K562 (cell line): Measurements from ENCODE around the gene POU2AF3. TPM values are rescaled to one million over a fixed set of nuclear protein-coding genes. Genes with fewer than 3 reads are reported as not detected.

Source experiments
- ATAC-seq: fragments of 200-7000 bp; cut with Tn5 transposase; 3 replicates; pipeline ENCODE4 v1.9.1; 2020; ENCODE audit warnings: moderate library complexity
- BruUV-seq: library from RNA; stranded (reverse); fragments of 400-500 nt; replicated peaks from 2 replicates; lab custom pipeline; 2021; lab: Mats Ljungman, UMichigan
- CTCF ChIA-PET: fragments of 300-600 bp; formaldehyde crosslinking; extraction: SDS; loops from one replicate; lab custom pipeline; 2021; ENCODE audit warnings: low intra/inter-chr PET ratio; lab: Yijun Ruan, JAX
- POLR2A ChIA-PET: fragments of 300-600, 350-650 bp; sonication (Branson Sonifier 250); formaldehyde crosslinking; extraction: SDS; loops from one replicate; lab custom pipeline; 2021; ENCODE audit warnings: antibody characterized with exemption, inconsistent platforms; lab: Yijun Ruan, JAX
- DNase-seq, 4 experiments: peaks; one replicate each; pipeline versions ENCODE4 v3.0.0 to v3.0.0-alpha.2; 2011 to 2018; ENCODE audit warnings: low spot score in 3 of 4, mixed read lengths in 3 of 4; ENCODE audit errors: extremely low read depth in 1 of 4
- FAIRE-seq: peaks from 2 replicates; lab custom pipeline; 2011; peaks lifted over from hg19 to GRCh38; lab: Jason Lieb, UNC
- H2AFZ ChIP-seq: 2 replicates; pipeline ENCODE4 v1.6.0; 2011; ENCODE audit warnings: low read depth, low read length, control low read depth, inconsistent platforms
- H3K27ac ChIP-seq: fragments of 200-600 bp; 3 replicates; pipeline ENCODE4 v1.8.0; 2011; ENCODE audit warnings: low read depth, mild to moderate bottlenecking, control low read depth, inconsistent platforms, low read length, moderate library complexity, mixed read lengths; ENCODE audit errors: extremely low read depth
- H3K27me3 ChIP-seq, 2 experiments: fragments of 300-600 bp in 1 of 2; 2 replicates in 1 of 2; 3 replicates in 1 of 2; pipeline versions ENCODE4 v1.6.0 to v1.8.0; 2011; ENCODE audit warnings: inconsistent platforms in 2 of 2, low read length in 2 of 2, mild to moderate bottlenecking in 1 of 2, mixed read lengths in 1 of 2, moderate library complexity in 1 of 2; ENCODE audit not compliant: control insufficient read depth in 2 of 2, insufficient read depth in 2 of 2
- H3K36me3 ChIP-seq: fragments of 300-600 bp; 3 replicates; pipeline ENCODE4 v1.8.0; 2011; ENCODE audit warnings: mild to moderate bottlenecking, low read length, inconsistent platforms; ENCODE audit not compliant: control insufficient read depth, insufficient read depth
- H3K4me1 ChIP-seq, 2 experiments: fragments of 200-600 bp in 1 of 2; replicated peaks in 1 of 2; 2 replicates in 1 of 2; 3 replicates in 1 of 2; pipeline versions ENCODE4 v1.5.1 to v1.8.0; 2011; ENCODE audit warnings: inconsistent platforms in 2 of 2, low read length in 2 of 2, mild to moderate bottlenecking in 1 of 2, mixed read lengths in 1 of 2, moderate library complexity in 1 of 2; ENCODE audit not compliant: control insufficient read depth in 2 of 2, insufficient read depth in 2 of 2
- H3K4me2 ChIP-seq: 2 replicates; pipeline ENCODE4 v1.6.1; 2011; ENCODE audit warnings: low read length, control low read depth, inconsistent platforms, mixed read lengths; ENCODE audit not compliant: insufficient read depth
- H3K4me3 ChIP-seq: fragments of 200-600 bp; sonication (generic), shearing (Covaris generic); 2 replicates; pipeline ENCODE4 v1.5.1; 2016; ENCODE audit warnings: control low read depth, inconsistent platforms
- H3K79me2 ChIP-seq: fragments of 200-600 bp; 3 replicates; pipeline ENCODE4 v1.8.0; 2011; ENCODE audit warnings: low read length, inconsistent platforms; ENCODE audit not compliant: control insufficient read depth, insufficient read depth
- H3K9ac ChIP-seq, 2 experiments: 2 replicates each; pipeline versions ENCODE4 v1.6.0 to v1.6.1; 2011; ENCODE audit warnings: low read depth in 2 of 2, low read length in 2 of 2, control low read depth in 1 of 2, inconsistent platforms in 1 of 2, mild to moderate bottlenecking in 1 of 2, mixed read lengths in 1 of 2; ENCODE audit not compliant: insufficient read depth in 1 of 2
- H3K9me1 ChIP-seq: one replicate; pipeline ENCODE4 v1.6.0; 2011; ENCODE audit warnings: inconsistent platforms, mild to moderate bottlenecking, low read length, moderate library complexity; ENCODE audit not compliant: control insufficient read depth, insufficient read depth
- H3K9me3 ChIP-seq: replicated peaks from 2 replicates; pipeline ENCODE4 v1.5.1; 2011; ENCODE audit warnings: low read depth, low read length, inconsistent platforms; ENCODE audit not compliant: control insufficient read depth, insufficient read depth
- H4K20me1 ChIP-seq: replicated peaks from 2 replicates; pipeline ENCODE4 v1.6.1; 2011; ENCODE audit warnings: low read length, inconsistent platforms, mixed read lengths; ENCODE audit not compliant: control insufficient read depth, insufficient read depth
- FOXP4 ChIP-seq: sonication (generic); formaldehyde crosslinking; IDR thresholded peaks from 2 replicates; pipeline ENCODE4 v1.8.0; 2022; ENCODE audit warnings: mild to moderate bottlenecking, missing genetic modification reagents, borderline replicate concordance
- MAZ ChIP-seq, 2 experiments: fragments of 450-650 bp in 1 of 2; sonication (generic) in 1 of 2; formaldehyde crosslinking; IDR thresholded peaks in 1 of 2; conservative IDR thresholded peaks in 1 of 2; 2 replicates each; pipeline versions ENCODE4 v1.4.0 to v1.5.0; 2020; ENCODE audit warnings: mild to moderate bottlenecking in 1 of 2, missing genetic modification reagents in 1 of 2
- SETDB1 ChIP-seq: IDR thresholded peaks from one replicate; pipeline ENCODE4 v1.6.1; 2012; ENCODE audit warnings: low read length, control low read depth, inconsistent platforms
- SMARCB1 ChIP-seq: IDR thresholded peaks from 2 replicates; pipeline ENCODE4 v1.6.1; 2011; ENCODE audit warnings: improper control_type of control experiment, low read depth; ENCODE audit not compliant: insufficient read length
- ZNF57 ChIP-seq: fragments of 450-650 bp; formaldehyde crosslinking; IDR thresholded peaks from 2 replicates; pipeline ENCODE4 v1.4.0; 2020; ENCODE audit warnings: mild to moderate bottlenecking, moderate library complexity
- WGBS: fragments of 100-300 bp; shearing (Covaris generic); methylation state at CpG from one replicate; pipeline ENCODE4 v1.1.6; 2016; ENCODE audit warnings: low coverage, mixed read lengths; ENCODE audit not compliant: insufficient coverage; ENCODE audit errors: missing lambda C conversion rate; 5-methylcytosine and 5-hydroxymethylcytosine counted together
- in situ Hi-C: fragments of 300-500 bp; cut with MboI; formaldehyde crosslinking; loops from 4 replicates; pipeline ENCODE4 v1.15.0; 2018; ENCODE audit warnings: inconsistent platforms, mixed read lengths
- intact Hi-C: fragments of 100-400 bp; cut with micrococcal nuclease; formaldehyde crosslinking; loops from 2 replicates; pipeline ENCODE4 v1.14.2; 2022
- polyA plus RNA-seq, 8 experiments: library from polyadenylated mRNA; depleted of rRNA in 4 of 8; stranded (reverse) in 5 of 8; unstranded in 3 of 8; fragments of >200 nt; fragmentation: Nextera tagmentation in 2 of 8; fragmentation: Illumina TruSeq in 1 of 8; extraction: Ambion mirVana in 2 of 8; extraction: Trizol in 1 of 8; gene quantifications; 2 replicates each; pipeline versions ENCODE4 v1.2.1 to v1.2.3, GENCODE V29; 2011 to 2014; ENCODE audit warnings: inconsistent platforms in 1 of 8, missing spikeins in 1 of 8
- total RNA-seq, 7 experiments: library from RNA; depleted of rRNA in 6 of 7; stranded (reverse); fragments of >200 nt in 6 of 7; fragmentation: Illumina TruSeq in 2 of 7; extraction: Trizol in 2 of 7; gene quantifications; 2 replicates each; pipeline versions ENCODE4 v1.2.1 to v1.2.3, GENCODE V29; 2011 to 2021; ENCODE audit warnings: low replicate concordance in 1 of 7
- TF ChIP-seq, protein P1 (sequence below): sonication (generic); formaldehyde crosslinking; IDR thresholded peaks from 2 replicates; pipeline ENCODE4 v1.8.1; 2023; ENCODE audit warnings: mild to moderate bottlenecking, missing genetic modification reagents

POU2AF3 gene
- total and polyA plus RNA-seq, 9 of the 15 experiments (the other 6 are each of a cell fraction or from before 2014, with no cell fraction given): not detected

DNA sequence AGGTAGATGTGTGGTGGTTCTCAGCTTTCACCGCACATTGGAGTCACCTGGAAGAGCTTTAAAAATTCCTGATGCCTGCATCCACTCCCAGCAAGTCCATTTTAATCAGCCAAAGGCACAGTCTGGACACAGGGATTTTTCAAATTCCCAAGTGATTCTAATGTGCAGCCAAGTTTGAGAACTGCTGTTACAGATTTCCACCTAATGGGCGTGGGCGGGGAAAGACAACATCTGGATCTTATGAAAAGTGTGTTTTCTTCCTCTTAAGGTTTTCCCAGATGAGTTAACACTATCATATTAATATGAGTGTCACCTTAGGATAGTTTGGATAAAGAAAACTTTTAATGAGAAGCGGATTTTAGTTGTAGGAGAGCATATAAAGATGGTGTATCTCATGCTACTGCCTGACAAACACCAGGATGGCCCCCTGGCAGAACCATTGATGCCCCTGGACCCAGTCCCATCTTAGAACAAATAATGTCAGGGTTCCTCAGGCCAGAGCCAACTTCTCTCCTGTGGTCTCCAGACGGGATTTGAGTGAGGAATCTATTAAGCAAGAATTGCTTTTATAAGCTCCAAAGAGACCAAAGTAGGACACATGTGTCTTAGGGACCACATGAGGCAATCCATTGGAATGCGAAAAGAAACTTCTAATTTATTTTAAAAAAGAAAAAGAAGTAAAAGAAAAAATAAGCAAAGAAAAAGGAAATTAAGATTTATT lies 48.8 kb downstream of the POU2AF3 start:
- TF ChIP-seq ZNF57: no peak
- TF ChIP-seq, all 486 proteins: peak for 0
- CTCF ChIA-PET: no interaction called here
- no peak overlapping the region for H3K27ac ChIP-seq
- DNase-seq (no peak), ATAC-seq (no peak), FAIRE-seq (no peak)
- in situ Hi-C loops (no loop called here), intact Hi-C loops (no loop called here)
- no peaks in the 10 kb centered on the region for H3K4me1 ChIP-seq
- H3K4me3 ChIP-seq: no peak overlapping the region
- BruUV-seq: no TSS peak
- POLR2A ChIA-PET: no interaction called here
- 2% methylated on average over 6 of the region's 6 CpGs for WGBS
- no peaks in the 10 kb centered on the region for H3K36me3 ChIP-seq
- no peak overlapping the region for H3K4me2 ChIP-seq
- no peaks in the 10 kb centered on the region for H3K9me1 ChIP-seq
- H3K79me2 ChIP-seq: no peaks in the 10 kb centered on the region
- H2AFZ ChIP-seq: no peak overlapping the region
- no peak overlapping the region for H3K9ac ChIP-seq
- no peaks in the 10 kb centered on the region for H3K27me3 ChIP-seq
- no peaks in the 10 kb centered on the region for H3K9me3 ChIP-seq
- no peaks in the 10 kb centered on the region for H4K20me1 ChIP-seq

GRCh38 chr11:111347723-111348115 lies 49.4 kb downstream of the POU2AF3 start:
- H3K79me2 ChIP-seq: no peaks in the 10 kb centered on the region
- no peak for DNase-seq
- in situ Hi-C loops (no loop called here), intact Hi-C loops (no loop called here)
- H3K4me3 ChIP-seq: no peak overlapping the region
- H3K9me1 ChIP-seq: no peaks in the 10 kb centered on the region
- no peak overlapping the region for H3K4me2 ChIP-seq
- H3K9me3 ChIP-seq: no peaks in the 10 kb centered on the region
- H3K27ac ChIP-seq: no peak overlapping the region
- H3K9ac ChIP-seq: no peak overlapping the region
- no peak overlapping the region for H2AFZ ChIP-seq
- POLR2A ChIA-PET: no interaction called here
- CTCF ChIA-PET: no interaction called here
- TF ChIP-seq MAZ (CRISPR knock-in tag; conservative IDR thresholded peaks at IDR 0.05 in 1 of 2, IDR thresholded peaks at IDR 0.05 in 1 of 2) (no peak), FOXP4 (no peak), SETDB1 (no peak), SMARCB1 (no peak)
- TF ChIP-seq, protein P1, sequence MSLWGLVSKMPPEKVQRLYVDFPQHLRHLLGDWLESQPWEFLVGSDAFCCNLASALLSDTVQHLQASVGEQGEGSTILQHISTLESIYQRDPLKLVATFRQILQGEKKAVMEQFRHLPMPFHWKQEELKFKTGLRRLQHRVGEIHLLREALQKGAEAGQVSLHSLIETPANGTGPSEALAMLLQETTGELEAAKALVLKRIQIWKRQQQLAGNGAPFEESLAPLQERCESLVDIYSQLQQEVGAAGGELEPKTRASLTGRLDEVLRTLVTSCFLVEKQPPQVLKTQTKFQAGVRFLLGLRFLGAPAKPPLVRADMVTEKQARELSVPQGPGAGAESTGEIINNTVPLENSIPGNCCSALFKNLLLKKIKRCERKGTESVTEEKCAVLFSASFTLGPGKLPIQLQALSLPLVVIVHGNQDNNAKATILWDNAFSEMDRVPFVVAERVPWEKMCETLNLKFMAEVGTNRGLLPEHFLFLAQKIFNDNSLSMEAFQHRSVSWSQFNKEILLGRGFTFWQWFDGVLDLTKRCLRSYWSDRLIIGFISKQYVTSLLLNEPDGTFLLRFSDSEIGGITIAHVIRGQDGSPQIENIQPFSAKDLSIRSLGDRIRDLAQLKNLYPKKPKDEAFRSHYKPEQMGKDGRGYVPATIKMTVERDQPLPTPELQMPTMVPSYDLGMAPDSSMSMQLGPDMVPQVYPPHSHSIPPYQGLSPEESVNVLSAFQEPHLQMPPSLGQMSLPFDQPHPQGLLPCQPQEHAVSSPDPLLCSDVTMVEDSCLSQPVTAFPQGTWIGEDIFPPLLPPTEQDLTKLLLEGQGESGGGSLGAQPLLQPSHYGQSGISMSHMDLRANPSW (CRISPR knock-in tag): no peak
- no peaks in the 10 kb centered on the region for H4K20me1 ChIP-seq
- no peak for FAIRE-seq
- H3K4me1 ChIP-seq: no peaks in the 10 kb centered on the region
- H3K36me3 ChIP-seq: no peaks in the 10 kb centered on the region
- no TSS peak for BruUV-seq
- H3K27me3 ChIP-seq: no peaks in the 10 kb centered on the region
- WGBS: 3% methylated on average over 3 of the region's 3 CpGs
- no peak for ATAC-seq
